ENCODE measurements around the gene SORCS2.

Gene SORCS2

GRCh38 chr4:7734651-7735260 lies 542.4 kb downstream of the SORCS2 start:
- DNase-seq (ENCODE audit: low read depth): no peak

GRCh38 chr4:7735395-7735794 lies 543.1 kb downstream of the SORCS2 start:
- DNase-seq (ENCODE audit: low read depth): no peak

DNA sequence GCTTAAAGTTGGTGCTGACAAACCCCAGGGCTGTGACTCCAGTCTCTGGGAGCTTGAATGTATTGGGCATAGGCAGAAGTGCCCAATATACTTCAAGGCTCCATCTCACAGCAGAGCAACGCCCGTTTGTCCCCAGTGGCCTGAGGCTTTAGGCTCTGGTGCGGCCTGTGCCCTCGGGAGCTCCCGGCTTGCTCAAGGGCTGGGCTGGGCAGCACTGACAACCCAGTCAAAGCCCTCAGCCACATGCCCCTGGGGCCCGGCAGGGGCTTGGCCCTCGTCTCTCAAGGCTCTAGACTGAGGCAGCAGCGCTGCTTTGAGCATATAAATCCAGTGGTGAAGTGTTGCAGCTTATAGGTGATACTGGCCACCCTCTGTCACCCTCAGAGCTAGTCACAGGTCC lies 543.6 kb downstream of the SORCS2 start:
- DNase-seq (ENCODE audit: low read depth): no peak

DNA sequence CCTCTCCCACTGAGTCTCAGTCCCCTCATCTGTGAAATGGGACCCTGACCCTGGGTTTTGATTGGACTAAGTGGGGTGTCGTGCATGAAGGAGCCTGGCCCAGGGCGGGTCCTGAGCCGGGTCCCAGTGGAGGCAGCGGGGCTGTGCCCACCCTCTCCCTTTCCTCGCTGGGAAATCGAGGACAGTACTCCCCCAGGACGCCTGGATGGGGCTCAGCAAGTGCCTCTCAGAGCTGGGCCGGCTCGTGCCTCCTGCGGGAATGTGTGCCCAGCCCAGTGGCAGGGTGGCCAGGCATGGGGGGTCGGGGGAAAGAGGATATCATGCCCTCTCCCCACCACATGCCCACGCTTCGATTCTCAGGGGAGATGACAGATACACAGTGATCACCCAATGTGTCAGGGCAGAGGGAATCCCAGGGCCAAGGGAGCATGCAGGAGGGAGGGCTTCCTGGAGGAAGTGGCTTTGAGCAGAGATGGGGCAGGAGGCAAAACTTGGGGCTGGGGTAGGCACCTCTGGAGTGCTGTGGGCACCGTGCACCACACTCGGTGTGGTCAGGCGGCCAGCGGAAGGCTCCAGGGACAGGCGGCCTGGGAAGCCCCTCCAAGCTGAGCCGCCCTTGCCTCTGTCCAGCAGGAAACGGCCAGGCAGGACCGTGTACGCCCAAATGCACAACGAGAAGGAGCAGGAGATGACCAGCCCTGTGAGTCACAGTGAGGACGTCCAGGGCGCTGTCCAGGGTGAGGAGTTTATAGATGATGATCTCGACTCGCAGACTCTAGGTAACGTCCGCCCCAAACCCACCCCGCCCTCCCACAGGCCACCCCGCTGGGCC lies 544.3 kb downstream of the SORCS2 start:
- DNase-seq (ENCODE audit: low read depth): no peak

DNA sequence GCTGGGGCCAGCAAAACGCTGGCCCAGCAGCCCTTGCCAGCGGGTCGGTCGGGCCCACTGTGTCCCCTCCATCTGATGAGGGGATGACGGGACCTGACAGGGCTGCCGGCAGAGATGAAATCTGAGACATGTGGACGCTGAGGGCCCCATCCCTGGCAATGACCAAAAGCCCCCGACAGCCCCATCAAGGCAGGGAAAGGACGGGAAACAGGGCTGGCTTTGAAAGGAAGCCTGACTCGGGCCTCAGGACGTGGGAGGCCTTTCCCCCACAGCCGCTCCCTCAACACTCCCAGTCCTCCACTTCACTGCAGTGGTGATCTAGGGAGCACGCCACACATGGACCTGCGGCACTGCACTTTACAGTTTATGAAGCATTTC lies 544.9 kb downstream of the SORCS2 start:
- DNase-seq (ENCODE audit: low read depth): no peak

- no peak for DNase-seq (ENCODE audit: low read depth)
Observed at GRCh38 chr4:7737752-7738457, 545.6 kb downstream of the SORCS2 start.

- no peak for DNase-seq (ENCODE audit: low read depth)
Observed at GRCh38 chr4:7738458-7739076, 546.2 kb downstream of the SORCS2 start.

GRCh38 chr4:7739077-7739917 lies 547.0 kb downstream of the SORCS2 start:
- no peak for DNase-seq (ENCODE audit: low read depth)

DNA sequence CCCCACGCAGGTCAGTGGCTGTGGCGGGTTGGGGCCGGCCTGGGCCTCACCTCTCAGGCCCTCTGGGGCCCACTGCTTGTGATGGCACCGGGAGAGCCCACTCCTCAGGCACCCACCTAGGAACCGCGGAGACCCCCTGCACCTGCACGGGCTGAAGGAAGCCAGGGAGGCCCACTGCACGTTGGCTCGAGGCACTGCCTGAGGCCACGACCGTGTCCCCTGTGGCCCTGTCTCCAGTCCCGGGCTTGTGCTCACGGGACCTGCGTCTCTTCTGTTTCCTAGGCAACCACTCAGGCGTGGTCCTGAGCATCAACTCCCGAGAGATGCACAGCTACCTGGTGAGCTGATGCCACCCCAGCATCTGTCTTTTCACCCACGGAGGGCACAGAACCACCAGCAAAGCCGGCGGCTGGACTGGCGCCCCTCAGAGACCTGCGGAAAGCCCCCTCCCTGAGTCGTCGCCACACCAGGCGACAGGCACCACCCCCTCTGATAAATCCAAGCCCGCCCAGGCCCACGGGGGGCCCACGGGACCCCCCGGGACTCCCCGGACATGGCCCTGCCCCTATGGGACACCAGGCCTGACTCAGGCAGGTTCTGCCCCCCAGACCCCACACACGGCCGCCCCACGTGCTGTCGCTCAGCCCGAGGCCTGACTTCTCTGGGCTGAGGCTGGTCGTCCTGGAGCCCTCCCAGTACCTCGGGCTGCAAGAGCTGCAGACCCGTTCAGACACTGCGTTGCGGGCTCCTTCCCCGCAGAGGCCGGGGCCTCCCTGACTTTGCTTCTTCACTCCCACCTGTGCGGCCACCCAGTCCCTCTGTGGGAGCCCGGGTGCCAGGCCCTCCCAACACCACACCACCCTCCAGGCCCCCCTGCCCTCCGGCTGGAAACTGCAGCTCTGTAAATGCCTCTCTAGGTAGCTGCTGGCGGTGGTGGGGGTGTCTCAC lies 547.9 kb downstream of the SORCS2 start:
- DNase-seq (ENCODE audit: low read depth): no peak

GRCh38 chr4:7740866-7741525 lies 548.7 kb downstream of the SORCS2 start:
- no peak for DNase-seq (ENCODE audit: low read depth)

GRCh38 chr4:7741946-7742806 lies 549.8 kb downstream of the SORCS2 start:
- DNase-seq (ENCODE audit: low read depth): no peak

- no peak for DNase-seq (ENCODE audit: low read depth)
Observed at GRCh38 chr4:7742807-7743280, 550.5 kb downstream of the SORCS2 start.

- no peak for DNase-seq (ENCODE audit: low read depth)
Observed at GRCh38 chr4:7744142-7744804, 551.9 kb downstream of the SORCS2 start.

DNA sequence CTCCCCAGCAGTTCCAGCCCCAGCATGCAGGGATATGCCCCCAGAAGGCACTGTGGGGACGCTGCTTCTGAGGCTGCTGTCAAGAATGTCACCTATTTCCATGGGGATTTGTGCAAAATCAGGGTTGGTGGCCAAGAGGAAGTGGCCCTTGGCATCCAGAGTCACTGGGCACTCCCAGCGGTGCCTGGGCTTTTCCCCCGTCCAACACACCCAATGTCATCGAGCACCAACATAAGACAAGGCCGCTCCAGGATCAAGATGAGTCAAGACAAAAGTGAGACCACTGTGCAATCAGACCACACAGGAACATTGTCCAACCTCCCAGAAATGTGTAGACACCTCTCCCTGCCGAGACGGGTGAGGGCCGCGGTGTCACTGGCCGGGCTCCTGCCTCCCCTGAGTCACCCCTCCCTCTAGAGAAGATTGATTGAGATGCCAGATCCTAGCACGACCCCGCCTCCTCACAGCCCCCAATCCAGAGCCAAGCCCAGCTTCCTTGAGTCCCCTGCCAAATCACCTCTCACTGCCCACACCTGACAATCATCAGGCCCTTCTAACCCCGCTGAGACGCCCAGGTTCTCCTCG lies 553.1 kb downstream of the SORCS2 start:
- DNase-seq (ENCODE audit: low read depth): no peak

GRCh38 chr4:7746351-7747061 lies 554.2 kb downstream of the SORCS2 start:
- no peak for DNase-seq (ENCODE audit: low read depth)

GRCh38 chr4:7747062-7747385 lies 554.7 kb downstream of the SORCS2 start:
- no peak for DNase-seq (ENCODE audit: low read depth)

- no peak for DNase-seq (ENCODE audit: low read depth)
Observed at GRCh38 chr4:7747566-7747965, 555.2 kb downstream of the SORCS2 start.

Data from stimulated activated CD8-positive, alpha-beta memory T cell treated with anti-CD3 and anti-CD28 coated beads, Interleukin-15, amount 100 ng/mL, for 24 hours (primary cell).